Thyroid gland (tissue), 4 donors: Measurements from ENCODE around the gene STK24.

Experiments used
- POLR2A ChIP-seq, 2 donors: fragments of 450-650 bp; IDR thresholded peaks; one replicate each; pipeline ENCODE4 v1.6.1; 2017; ENCODE audit warnings: antibody characterized with exemption in 2 of 2, mild to moderate bottlenecking in 2 of 2, moderate library complexity in 1 of 2
- TF ChIP-seq, protein P1 (sequence below), 6 experiments: fragments of 200-600 bp in 3 of 6; fragments of 450-650 bp in 3 of 6; sonication (generic) in 3 of 6; IDR thresholded peaks; one replicate each; pipeline ENCODE4 v1.5.1; 2016 to 2019; ENCODE audit warnings: antibody characterized with exemption in 6 of 6, mild to moderate bottlenecking in 2 of 6, inconsistent platforms in 1 of 6, moderate library complexity in 1 of 6

DNA sequence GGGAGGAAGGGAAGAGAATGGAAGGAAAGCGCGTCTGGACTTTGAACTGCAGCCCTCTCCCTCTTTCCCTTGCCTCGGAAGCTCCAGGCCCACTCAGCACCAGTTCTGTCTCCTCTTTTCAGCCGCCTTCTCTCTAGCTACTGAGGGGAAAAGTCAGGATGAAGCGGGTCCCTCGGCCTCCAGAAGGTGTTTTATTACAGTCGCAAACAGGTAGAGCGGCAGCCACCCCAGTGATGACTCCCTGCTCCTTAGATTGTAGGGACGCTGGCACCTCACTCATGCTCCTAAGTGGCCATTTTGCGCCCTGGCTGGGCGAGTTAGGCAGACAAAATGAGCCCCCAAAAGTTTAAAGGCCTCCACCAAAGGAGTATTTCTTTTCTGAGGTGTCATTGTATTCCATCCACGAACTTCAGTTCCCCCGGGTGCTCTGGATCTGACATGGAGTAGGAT, 954 bp upstream of the STK24 start:
- TF ChIP-seq, protein P1, sequence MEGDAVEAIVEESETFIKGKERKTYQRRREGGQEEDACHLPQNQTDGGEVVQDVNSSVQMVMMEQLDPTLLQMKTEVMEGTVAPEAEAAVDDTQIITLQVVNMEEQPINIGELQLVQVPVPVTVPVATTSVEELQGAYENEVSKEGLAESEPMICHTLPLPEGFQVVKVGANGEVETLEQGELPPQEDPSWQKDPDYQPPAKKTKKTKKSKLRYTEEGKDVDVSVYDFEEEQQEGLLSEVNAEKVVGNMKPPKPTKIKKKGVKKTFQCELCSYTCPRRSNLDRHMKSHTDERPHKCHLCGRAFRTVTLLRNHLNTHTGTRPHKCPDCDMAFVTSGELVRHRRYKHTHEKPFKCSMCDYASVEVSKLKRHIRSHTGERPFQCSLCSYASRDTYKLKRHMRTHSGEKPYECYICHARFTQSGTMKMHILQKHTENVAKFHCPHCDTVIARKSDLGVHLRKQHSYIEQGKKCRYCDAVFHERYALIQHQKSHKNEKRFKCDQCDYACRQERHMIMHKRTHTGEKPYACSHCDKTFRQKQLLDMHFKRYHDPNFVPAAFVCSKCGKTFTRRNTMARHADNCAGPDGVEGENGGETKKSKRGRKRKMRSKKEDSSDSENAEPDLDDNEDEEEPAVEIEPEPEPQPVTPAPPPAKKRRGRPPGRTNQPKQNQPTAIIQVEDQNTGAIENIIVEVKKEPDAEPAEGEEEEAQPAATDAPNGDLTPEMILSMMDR (IDR thresholded peaks at IDR 0.05), result no peak
- no peak for TF ChIP-seq POLR2A (IDR thresholded peaks at IDR 0.05)
